ENCODE data around the gene ACAA1.

ACAA1 gene

GRCh38 chr3:38118421-38119247, 18.3 kb downstream of the ACAA1 start:
- DNase-seq (ENCODE audit: low read depth in 2 of 2), result no peak
- no peak for TF ChIP-seq CTCF (IDR thresholded peaks at IDR 0.05; ENCODE audit: low read depth, low read length)
- H3K4me3 ChIP-seq (replicated peaks in 1 of 2; ENCODE audit: low read depth in 2 of 2, low read length in 2 of 2), result no peak overlapping the region

- DNase-seq (ENCODE audit: low read depth in 2 of 2), result peak; percentile 70
- TF ChIP-seq CTCF (IDR thresholded peaks at IDR 0.05; ENCODE audit: low read depth, low read length), result peak; percentile 88
- no peak overlapping the region for H3K4me3 ChIP-seq (replicated peaks in 1 of 2; ENCODE audit: low read depth in 2 of 2, low read length in 2 of 2)
Observed at GRCh38 chr3:38117748-38118420, 19.0 kb downstream of the ACAA1 start.

GRCh38 chr3:38117163-38117716, 19.7 kb downstream of the ACAA1 start:
- H3K4me3 ChIP-seq (replicated peaks in 1 of 2; ENCODE audit: low read depth in 2 of 2, low read length in 2 of 2), result no peak overlapping the region
- TF ChIP-seq CTCF (IDR thresholded peaks at IDR 0.05; ENCODE audit: low read depth, low read length), result no peak
- no peak for DNase-seq (ENCODE audit: low read depth in 2 of 2)

GRCh38 chr3:38116471-38117162, 20.3 kb downstream of the ACAA1 start:
- no peak for TF ChIP-seq CTCF (IDR thresholded peaks at IDR 0.05; ENCODE audit: low read depth, low read length)
- no peak for DNase-seq (ENCODE audit: low read depth in 2 of 2)
- no peak overlapping the region for H3K4me3 ChIP-seq (replicated peaks in 1 of 2; ENCODE audit: low read depth in 2 of 2, low read length in 2 of 2)

- H3K4me3 ChIP-seq (replicated peaks in 1 of 2; ENCODE audit: low read depth in 2 of 2, low read length in 2 of 2), result no peak overlapping the region
- no peak for DNase-seq (ENCODE audit: low read depth in 2 of 2)
- TF ChIP-seq CTCF (IDR thresholded peaks at IDR 0.05; ENCODE audit: low read depth, low read length), result no peak
Observed at GRCh38 chr3:38115645-38116427, 21.1 kb downstream of the ACAA1 start.

Data from cardiac fibroblast (primary cell).